Measurements from ENCODE around the gene POR. TPM values are rescaled to one million over a fixed set of nuclear protein-coding genes. Genes with fewer than 3 reads are reported as not detected.

POR gene
- total and polyA plus RNA-seq, 2 of the 13 experiments (the other 11 are each of a cell fraction or from before 2014, with no cell fraction given): 145 to 266 TPM

DNA sequence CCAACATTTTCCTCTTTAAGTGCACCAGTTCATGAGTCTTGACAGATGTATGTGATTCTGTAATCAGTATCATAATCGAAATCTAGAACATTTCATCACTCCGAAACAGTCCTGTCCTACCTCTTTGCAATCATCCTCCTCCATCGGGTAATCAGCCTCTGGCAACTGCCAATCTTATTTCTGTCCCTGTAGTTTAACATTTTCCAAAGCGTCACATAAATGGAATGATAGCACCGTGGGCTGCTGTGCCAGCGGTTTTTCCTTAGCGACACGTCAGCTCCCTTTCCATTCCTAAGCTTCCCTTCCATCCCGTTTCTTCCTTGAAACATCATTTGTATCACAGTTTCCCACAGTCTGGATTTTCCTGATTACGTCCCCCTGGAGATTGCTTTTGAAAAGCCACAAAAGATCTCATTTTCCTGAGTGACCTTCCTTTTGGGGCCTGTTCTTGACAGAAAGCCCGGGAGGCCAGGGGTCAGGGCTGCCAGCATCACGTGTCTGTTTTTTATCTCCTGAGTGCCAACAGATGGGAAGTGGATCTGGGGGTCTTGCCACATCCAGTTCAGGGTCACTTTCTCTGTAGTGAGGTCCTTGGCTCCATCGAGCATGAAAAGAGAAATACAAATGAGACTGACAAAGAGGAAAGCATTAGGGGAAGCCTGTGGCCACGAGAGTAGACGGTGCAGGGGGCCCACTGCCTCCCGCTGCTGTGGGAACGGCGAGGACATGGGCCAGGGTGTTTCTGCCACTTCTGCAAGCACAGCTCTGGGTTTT, 47.8 kb downstream of the POR start (continued):
- TF ChIP-seq LBX2 (CRISPR knock-in tag; IDR thresholded peaks at IDR 0.05; ENCODE audit: borderline replicate concordance) (no peak), YEATS4 (CRISPR knock-in tag; IDR thresholded peaks at IDR 0.05; ENCODE audit: borderline replicate concordance) (no peak), ZNF207 (IDR thresholded peaks at IDR 0.05; ENCODE audit: borderline replicate concordance) (no peak), ZBTB39 (CRISPR knock-in tag; IDR thresholded peaks at IDR 0.05) (no peak), TCF12 (IDR thresholded peaks at IDR 0.05) (no peak), TCF12 (CRISPR knock-in tag; IDR thresholded peaks at IDR 0.05) (no peak), MAFF (IDR thresholded peaks at IDR 0.05; ENCODE audit: low read depth, low read length) (no peak), NR2F1 (CRISPR knock-in tag; IDR thresholded peaks at IDR 0.05) (peak; percentile 65 to 71; a peak in 3 of 4 replicates), NFYB (CRISPR knock-in tag; IDR thresholded peaks at IDR 0.05) (no peak), FOXA3 (CRISPR knock-in tag; IDR thresholded peaks at IDR 0.05) (peak; percentile 59; the same call in 1 of the 2 replicates), ZNF446 (CRISPR knock-in tag; IDR thresholded peaks at IDR 0.05) (no peak), SNAPC2 (CRISPR knock-in tag; IDR thresholded peaks at IDR 0.05) (no peak), TBX2 (CRISPR knock-in tag; IDR thresholded peaks at IDR 0.05; ENCODE audit: borderline replicate concordance) (peak; percentile 69; the same call in 1 of the 2 replicates), TCF7 (IDR thresholded peaks at IDR 0.05; ENCODE audit: low read depth) (peak; percentile 43), AFF4 (CRISPR knock-in tag; IDR thresholded peaks at IDR 0.05) (no peak), SUZ12 (IDR thresholded peaks at IDR 0.05; ENCODE audit: low read depth, low read length) (no peak), GATA4 (IDR thresholded peaks at IDR 0.05; ENCODE audit: borderline replicate concordance, low read depth) (peak; percentile 63; the same call in 1 of the 2 replicates), STAT5B (CRISPR knock-in tag; IDR thresholded peaks at IDR 0.05) (no peak), RNF2 (conservative IDR thresholded peaks at IDR 0.05; ENCODE audit: low read depth) (no peak)
- TF ChIP-seq, protein P1, sequence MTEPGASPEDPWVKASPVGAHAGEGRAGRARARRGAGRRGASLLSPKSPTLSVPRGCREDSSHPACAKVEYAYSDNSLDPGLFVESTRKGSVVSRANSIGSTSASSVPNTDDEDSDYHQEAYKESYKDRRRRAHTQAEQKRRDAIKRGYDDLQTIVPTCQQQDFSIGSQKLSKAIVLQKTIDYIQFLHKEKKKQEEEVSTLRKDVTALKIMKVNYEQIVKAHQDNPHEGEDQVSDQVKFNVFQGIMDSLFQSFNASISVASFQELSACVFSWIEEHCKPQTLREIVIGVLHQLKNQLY (CRISPR knock-in tag; IDR thresholded peaks at IDR 0.05): peak; percentile 77; the same call in 1 of the 2 replicates
- TF ChIP-seq, protein P2, sequence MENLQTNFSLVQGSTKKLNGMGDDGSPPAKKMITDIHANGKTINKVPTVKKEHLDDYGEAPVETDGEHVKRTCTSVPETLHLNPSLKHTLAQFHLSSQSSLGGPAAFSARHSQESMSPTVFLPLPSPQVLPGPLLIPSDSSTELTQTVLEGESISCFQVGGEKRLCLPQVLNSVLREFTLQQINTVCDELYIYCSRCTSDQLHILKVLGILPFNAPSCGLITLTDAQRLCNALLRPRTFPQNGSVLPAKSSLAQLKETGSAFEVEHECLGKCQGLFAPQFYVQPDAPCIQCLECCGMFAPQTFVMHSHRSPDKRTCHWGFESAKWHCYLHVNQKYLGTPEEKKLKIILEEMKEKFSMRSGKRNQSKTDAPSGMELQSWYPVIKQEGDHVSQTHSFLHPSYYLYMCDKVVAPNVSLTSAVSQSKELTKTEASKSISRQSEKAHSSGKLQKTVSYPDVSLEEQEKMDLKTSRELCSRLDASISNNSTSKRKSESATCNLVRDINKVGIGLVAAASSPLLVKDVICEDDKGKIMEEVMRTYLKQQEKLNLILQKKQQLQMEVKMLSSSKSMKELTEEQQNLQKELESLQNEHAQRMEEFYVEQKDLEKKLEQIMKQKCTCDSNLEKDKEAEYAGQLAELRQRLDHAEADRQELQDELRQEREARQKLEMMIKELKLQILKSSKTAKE (CRISPR knock-in tag; IDR thresholded peaks at IDR 0.05; ENCODE audit: borderline replicate concordance): peak; percentile 74
